HG03469 (cell line): ENCODE measurements around the gene KRT20.

Source experiments
- ATAC-seq: cut with Tn5 transposase; IDR thresholded peaks from one replicate; pipeline ENCODE4 v1.9.1; 2021; ENCODE audit warnings: mild to moderate bottlenecking, moderate library complexity, moderate number of reproducible peaks; ENCODE audit not compliant: unreplicated experiment

Gene KRT20

DNA sequence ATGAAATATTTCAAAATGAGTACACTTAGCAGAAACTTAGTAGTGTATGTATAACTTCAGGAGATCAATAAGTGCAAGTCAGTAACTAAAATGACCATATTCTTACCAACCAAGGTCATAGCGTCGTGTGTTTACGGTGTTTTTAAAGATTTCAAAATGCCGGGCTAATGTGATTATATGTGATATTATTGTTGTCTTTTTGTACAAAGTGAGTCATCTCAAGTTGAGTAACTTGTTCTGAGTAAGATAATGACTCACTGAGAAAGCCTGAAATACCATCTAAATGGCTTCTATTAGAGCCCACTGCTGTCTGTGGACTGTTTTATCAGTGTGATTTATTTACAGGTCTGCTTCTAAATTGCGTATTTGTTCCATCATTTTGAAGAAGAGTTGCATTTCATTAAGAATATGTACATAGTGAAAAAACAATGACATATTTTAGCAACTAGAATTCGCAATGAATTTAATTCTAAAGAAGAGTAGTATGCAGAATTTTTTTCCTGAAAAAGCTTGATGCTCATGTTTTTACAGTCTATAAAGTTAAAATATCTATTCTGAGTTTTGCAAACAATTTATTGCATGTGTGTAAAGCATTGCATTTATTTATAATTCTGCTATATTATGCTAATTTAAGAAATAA, 30.7 kb downstream of the KRT20 start:
- ATAC-seq = no peak

DNA sequence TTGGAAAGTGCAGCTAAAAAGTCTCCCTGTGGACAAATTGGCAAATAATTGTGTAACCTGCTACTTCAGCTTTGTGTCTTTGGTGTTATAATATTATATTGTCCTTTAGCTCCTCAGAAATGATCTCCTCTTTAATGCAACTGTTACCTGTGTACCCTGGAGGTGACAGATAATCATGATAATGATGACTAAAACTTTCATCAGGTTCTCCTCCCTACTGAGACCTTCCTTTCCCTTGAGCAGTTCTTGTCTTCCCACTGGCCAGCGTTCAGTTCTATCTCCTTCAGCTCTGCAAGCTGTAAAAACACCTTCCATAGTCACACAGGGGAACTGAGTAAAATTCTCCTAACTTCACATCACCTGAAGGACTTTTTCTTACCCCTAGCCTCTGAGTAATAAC, 32.7 kb downstream of the KRT20 start:
- ATAC-seq = no peak

- ATAC-seq = no peak
Measured at GRCh38 chr17:40850293-40850972, 34.6 kb downstream of the KRT20 start.

GRCh38 chr17:40849723-40850122, 35.3 kb downstream of the KRT20 start:
- ATAC-seq = no peak

DNA sequence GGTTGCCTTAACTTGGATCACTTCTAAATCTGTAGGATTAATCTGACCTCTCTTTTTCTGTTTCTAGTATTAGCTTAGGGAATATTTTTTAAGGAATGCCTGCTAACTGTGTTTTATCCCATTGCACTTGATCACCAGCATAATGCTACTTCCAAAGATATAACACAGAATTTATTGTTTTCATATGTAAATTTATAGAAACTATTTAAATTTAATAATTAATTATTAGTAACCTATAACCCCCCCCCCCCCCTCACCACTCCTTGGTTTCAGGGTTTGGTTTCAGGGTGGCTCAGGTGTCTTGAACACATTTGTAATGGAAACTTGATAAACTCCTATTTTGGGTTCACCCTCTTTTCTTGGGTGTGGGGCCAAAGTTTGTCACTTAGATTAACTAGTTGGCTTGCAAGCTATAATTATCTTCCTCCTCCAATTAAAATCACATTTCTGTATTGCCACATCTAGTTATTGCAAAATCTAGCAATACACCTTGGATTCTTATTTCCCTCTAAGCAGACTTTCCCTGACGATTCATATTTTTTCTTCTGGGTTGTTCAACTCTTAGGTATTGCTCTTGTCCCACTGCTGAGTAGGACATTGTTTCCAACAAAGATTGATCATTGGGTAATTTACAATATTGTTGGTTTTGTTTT, 36.3 kb downstream of the KRT20 start:
- ATAC-seq = no peak

DNA sequence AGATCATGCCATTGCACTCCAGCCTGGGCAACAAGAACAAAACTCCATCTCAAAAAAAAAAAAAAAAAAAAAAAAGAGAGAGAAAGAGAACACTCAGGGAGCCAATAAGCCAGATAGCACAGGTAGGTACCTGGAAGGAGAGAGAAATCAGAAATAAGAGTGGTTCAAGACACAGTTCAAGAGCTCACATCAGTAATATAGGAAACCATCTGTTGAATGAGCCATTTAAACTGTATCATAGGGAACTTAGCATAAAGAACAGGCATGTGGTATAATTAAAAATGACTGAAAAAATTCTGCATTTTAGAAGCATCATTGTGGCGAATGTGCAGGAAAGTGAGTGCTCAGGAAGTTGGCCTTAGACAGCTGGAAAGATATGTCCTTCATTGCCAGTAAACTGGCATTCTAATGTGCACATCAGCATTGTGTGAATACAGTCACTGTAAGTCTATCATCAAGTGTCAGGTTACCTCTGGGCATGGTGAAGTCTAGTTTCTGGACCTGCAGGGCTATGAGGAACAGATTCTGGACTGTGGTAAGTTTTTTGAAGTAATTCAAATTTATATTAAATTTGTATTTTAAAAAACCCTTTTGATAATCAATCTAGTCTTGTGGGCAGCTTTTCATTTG, 38.4 kb downstream of the KRT20 start:
- no peak for ATAC-seq

GRCh38 chr17:40844671-40845107, 40.4 kb downstream of the KRT20 start:
- ATAC-seq = no peak

DNA sequence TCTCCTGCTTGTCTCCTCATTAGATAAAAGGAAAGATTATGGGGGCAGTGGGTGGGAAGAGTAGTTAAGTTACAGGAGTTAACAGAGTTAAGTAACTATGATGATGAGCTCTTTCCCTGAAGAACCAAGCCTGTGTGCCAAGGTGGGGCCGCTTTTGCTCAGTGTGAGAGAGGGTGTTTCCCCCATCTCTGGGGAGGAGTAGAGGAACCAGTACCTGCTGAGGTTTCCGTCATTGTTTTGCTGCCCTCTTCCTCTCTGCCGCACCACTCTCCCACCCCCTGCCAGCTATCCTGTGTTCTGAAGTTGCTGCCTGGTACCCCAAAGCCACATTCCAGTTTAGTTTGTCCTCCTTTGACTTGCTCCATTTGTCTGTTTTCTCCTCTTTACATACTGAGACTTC, 41.8 kb downstream of the KRT20 start:
- no peak for ATAC-seq

- ATAC-seq = no peak
Measured at GRCh38 chr17:40841246-40841645, 43.8 kb downstream of the KRT20 start.

DNA sequence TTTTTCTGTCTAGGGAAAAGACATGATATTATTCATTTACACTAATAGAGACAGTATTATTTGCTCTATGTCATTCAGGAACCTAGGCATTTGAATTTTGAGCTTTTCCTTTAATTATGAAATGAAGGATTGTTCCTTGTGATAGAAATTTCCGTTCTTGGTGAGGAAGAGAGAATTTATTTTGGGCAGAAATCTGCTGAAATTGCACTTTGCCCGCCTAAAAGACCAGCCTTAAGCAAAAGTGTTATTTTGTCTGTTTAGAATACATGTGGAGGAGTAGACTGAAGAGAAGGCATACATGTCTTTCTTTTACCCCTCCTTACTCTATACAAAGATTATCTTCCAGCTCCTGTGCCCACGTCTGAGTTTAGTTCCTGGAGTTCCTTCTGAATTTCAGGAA, 45.8 kb downstream of the KRT20 start:
- ATAC-seq = no peak

- no peak for ATAC-seq
Measured at GRCh38 chr17:40836020-40836419, 49.0 kb downstream of the KRT20 start.

- ATAC-seq = no peak
Measured at GRCh38 chr17:40833882-40834281, 51.2 kb downstream of the KRT20 start.

- no peak for ATAC-seq
Measured at GRCh38 chr17:40832840-40833239, 52.2 kb downstream of the KRT20 start.

DNA sequence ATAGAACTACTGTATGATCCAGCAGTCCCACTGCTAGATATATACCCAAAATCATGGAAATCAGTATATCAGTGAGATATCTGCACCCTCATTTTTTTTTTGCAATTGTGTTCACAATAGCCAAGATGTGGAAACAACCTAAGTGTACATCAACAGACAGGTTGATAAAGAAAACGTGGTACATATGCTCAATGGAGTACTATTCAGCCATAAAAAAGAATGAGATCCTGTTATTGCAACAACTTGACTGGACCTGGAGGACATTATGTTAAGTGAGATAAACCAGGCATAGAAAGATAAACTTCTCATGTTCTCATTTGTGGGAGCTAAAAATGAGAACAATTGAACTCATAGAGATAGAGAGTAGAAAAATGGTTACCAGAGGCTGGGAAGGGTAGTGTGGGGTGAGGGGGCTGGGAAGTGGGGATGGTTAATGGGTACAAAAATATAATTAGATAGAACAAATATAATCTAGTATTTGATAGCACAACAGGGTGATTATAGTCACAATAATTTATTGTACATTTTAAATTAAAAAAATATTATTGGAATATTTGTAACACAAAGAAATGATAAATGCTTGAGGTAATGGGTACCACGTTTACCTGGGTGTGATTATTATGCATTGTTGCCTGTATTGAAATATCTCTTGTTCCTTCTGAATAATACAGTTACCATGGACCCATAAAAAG, 54.8 kb downstream of the KRT20 start:
- ATAC-seq = no peak

GRCh38 chr17:40828454-40829044, 56.5 kb downstream of the KRT20 start:
- ATAC-seq = no peak

- ATAC-seq = no peak
Measured at GRCh38 chr17:40827746-40828453, 57.1 kb downstream of the KRT20 start.
